ENCODE data around the gene CRIP2.

The CRIP2 gene

DNA sequence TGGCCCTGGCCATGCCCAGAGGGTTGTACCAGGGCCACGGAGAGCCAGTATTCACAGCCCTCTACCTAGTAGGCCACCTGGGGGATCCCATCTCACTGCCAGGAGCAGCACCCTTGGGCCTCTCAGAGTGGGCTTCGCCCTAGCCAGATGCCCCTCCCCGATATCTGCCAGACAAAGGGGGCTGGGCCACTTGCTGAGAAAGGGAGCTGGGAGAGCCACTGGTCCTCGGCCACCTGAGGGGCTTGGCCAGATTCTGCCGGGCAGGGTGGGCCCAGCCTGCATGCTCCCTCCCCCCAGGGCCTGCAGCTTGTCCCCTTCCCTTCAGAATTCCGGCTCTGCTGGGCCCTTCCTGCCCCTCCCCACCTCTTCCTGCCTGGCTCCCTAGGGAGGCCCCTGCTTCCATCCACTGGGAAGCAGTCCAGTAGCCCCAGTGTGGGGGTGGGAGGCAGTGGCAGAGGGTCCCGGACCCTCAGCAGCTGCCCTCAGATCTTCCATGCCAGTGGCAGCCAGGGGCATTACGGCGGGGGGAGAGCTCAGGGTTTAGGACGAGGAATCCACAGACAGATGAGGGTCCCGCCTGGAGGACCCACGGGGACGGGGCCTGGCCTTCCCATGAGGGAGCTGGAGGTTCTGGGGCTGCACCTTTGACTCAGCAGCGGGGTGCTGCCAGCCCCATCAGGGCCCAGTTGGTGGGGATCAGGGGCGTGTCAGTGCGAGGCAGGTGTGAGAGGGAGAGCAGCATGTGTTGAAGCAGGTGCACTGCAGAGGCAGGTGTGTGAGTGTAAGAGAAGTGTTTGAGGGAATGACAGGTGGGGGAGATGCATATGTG, 2.4 kb downstream of the CRIP2 start:
- DNase-seq (ENCODE audit: low read depth): no peak

DNA sequence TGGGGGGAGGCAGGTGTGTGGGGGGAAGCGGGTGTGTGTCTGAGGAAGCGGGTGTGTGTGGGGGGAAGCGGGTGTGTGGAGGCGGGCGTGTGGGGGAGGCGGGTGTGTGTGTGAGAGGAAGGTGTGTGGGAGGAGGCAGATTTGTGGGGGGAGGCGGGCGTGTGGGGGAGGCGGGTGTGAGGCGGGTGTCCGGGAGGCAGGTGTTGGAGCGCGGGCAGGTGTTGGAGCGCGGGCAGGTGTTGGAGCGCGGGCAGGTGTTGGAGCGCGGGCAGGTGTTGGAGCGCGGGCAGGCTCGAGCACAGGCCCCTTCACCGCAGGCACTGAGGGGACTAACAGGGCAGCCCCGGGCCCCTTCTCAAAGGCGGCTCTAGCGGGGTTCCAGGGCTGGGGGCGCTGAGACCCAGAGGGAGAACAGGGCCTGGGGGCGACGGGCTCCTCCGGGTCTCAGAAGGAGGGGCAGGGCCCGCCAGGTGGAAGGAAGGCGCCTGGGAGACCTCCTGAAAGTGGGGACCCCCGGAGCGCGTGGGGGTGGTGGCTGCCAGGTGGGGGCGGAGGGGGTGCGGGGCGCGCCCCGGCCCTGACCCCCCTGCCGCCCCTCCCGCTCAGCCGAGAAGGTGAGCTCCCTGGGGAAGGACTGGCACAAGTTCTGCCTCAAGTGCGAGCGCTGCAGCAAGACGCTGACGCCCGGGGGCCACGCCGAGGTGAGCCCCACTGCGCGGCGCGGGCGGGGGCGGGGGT, 3.2 kb downstream of the CRIP2 start:
- no peak for DNase-seq (ENCODE audit: low read depth)

DNA sequence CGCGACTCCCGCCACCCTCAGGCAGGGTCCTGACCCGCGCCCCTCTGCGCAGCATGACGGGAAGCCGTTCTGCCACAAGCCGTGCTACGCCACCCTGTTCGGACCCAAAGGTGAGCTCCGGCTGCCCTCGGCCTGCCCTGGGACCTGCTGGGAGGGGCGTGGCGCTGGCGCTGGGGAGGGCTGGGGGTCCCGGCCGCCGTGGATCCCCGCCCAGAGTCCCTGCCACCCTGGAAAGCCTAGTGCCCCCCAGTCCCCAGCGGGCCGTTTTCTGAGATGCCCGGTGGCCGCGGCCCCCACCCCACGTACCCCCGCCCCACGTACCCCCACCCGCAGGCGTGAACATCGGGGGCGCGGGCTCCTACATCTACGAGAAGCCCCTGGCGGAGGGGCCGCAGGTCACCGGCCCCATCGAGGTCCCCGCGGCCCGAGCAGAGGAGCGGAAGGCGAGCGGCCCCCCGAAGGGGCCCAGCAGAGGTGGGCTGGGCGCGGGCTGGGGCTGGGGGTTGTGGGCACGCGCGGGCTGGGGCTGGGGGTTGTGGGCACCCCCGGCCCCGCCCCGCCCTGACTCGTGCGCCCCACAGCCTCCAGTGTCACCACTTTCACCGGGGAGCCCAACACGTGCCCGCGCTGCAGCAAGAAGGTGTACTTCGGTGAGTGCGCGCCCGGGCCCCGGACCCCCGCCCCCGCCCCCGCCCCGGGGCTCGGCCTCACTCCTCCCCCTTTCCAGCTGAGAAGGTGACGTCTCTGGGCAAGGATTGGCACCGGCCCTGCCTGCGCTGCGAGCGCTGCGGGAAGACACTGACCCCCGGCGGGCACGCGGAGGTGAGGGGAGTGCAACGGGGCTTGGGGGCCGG, 4.0 kb downstream of the CRIP2 start:
- DNase-seq (ENCODE audit: low read depth): no peak

DNA sequence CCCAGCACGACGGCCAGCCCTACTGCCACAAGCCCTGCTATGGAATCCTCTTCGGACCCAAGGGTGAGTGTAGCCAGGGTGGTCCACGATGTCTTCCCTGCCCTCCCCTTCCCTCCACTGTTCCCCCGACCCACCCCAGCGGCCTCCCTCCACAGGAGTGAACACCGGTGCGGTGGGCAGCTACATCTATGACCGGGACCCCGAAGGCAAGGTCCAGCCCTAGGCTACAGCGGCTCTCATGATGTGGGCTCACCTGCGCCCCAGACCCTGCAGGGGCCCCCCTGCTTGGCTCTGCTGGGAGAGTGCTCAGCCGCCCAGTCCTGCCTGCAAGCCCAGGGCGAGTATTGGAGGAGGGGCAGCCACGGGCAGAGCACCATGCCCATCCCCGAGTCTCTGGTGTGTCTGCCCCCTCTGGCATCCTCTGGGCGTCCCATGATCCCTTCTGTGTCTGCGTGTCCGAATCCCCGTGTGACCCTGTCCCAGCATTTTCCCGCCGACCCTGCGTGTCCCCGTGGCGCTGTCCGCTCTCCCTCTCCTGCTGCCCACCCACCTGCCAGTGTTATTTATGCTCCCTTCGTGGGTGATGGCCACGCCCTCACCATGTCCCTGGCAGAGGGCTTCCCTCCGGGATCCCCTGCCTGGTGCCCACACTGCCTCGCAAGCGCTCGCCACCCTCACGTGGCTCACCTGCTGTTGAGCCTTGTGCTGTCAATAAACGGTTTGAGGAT, 5.0 kb downstream of the CRIP2 start:
- no peak for DNase-seq (ENCODE audit: low read depth)

DNA sequence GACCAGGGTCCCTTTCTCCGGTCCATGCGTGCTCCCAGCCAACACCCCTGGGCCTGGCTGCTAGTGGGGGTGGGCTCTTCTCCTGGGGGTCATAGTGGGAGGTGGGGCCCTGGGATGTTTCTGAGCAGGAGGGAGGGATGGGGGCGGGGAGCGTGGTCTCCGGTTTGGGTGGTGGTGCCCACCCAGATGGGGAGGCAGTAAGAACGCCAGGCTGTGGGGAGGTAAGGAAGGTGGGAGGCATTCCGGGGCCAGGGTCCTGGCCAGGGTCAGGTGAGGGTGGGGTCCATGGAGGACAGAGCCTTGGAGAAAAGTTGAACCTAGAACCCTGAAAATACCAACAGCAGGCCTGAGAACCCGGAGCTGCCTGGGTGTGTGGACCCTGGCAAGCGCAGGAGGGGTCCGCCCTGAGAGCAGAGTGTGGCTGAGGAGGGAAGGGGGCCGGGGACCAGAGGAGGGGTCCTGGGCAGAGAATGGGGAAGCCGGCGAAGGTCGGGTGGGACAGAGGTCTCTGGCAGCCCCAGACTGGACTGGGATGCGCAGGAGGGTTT, 5.7 kb downstream of the CRIP2 start:
- no peak for DNase-seq (ENCODE audit: low read depth)

DNA sequence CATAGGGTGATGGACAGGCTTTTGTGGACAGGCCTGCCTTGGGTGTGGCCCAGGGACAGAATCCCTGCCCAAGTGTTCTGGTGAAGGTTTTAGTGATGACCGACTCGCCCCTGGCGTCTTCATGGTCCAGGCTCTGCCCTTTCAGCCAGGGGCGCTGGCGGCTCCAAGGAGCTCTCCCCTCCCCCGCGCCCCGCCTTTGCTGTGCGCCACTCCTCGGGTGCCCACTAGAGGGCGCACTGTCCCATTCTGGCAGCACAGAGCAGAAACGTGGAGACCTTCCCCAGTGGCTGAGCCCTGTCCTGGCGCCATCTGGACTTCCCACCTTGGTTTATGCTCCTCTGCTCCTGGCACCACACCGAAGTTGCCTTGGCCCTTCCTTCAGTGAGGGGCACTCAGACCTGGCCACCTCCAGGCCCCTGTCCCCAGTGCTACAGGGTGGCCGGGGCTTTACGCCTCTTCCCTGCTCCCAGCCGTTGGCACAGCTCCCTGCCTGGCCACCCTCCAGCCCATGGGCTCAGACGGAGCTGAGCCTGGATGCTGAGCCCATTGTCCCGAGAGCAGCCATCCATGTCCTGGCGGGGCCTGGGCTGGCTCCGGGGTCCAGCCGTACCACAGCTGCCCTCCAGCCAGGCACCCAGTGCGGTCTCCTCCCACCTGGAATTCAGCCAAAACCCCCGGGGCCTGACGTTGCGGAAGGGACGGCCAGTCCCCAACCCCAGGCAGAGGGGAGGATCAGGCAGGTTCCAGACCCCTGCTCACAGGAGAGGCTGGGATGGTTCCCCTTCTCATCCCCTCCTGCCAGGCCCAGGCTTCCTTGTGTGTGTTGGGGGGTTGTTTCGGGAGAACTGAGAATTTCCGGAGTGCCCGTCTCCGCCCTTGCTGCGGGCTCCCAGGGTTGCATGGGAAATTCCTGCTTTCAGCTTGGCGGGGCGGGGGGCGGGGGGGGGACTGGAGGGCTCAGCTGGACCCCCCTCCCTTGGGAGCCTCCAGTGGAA, 6.5 kb downstream of the CRIP2 start:
- DNase-seq (ENCODE audit: low read depth): peak; percentile 79

DNA sequence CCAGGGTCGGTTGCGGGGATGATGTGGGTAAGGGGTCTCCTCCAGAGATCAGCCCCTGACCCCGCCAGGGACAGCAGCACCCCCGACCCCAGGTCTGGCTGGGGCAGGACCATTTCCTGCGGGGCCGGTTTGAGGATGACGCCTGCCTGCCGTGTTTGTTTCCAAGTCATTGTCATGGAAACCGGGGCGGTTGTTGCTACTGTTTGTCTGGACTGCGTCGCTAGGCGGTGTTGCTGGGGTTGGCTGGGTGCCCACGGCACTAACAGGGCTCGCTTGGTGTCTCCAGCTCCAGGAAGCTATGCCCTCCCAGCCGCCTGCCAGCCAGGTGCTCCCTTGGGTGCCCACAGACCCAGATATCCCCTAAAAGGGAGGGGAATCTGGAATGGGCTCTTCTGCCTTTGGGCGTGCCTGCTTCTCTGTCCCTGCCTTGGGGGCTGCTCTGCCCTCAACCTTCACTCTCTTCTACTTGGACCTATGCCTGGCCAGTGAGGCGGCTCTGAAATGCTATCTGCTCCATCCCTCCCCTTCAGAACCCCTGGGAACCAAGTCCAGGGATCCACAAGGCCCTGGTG, 7.4 kb downstream of the CRIP2 start:
- peak; percentile 77 for DNase-seq (ENCODE audit: low read depth)

DNA sequence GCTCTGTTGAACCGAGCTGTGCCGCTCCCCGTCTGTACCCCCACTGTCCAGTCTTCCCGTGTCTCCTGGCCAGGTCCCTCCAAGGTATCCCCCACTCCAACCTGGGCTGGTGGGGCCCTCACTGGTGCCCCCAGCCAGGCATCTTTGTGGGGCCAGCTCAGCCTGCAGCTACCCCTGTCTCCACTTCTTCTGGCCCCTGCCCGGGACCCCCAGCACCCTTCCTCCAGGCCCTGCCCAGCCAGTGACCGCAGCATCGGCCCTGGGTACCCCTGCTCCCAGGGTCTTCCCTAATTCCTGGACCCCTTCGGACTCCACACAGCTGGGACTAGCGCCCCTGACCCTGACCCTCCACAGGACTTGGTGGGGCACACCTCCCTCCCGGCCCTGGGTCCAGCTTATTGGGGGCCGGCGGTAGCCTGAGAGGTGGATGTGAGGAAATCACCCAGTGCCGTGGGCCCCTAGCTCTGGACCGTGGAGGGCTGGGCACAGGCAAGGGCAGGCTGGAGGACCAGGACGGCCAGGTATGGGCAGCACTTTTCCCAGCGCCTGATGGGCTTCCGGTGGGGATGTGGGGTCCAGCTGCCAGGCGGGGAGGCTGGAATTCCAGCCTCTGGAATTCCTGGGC, 8.0 kb downstream of the CRIP2 start:
- DNase-seq (ENCODE audit: low read depth): no peak

DNA sequence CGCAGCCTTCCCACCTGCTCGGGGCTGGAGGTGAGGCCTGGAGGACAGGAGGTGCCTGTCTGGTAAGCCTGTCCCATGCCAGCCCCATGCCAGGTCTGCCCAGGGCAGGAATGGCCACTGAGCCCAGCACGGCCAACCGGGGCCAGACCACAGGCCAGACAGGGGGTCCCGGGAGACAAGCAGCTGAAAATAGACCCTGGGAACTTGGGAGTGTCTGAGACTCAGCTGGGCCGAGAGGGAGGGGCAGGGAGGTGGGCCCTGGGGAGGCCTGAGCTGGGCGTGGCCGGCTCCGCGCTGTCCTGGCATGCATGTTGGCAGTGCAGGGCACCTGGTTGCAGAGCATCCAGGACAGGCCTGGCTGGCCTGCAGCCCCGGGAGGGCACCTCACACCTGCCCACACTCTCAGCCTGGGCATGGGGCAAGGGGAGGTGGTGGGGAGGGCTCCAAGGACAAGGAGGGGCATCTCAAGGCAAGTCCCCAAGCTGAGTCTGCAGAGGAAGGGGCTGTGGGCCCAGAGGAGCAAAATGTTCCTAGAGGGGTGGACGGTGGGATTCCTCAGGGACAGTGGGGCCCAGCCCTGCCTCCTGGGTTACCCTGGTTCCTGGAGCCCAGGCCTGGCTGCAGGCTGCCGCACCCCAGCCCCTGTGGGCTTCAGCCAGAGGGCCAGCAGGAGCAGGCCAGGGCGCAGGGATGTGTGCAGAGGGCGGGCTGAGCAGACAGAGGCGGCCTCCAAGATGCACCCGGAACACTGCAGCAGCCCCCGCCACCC, 8.9 kb downstream of the CRIP2 start:
- no peak for DNase-seq (ENCODE audit: low read depth)

DNA sequence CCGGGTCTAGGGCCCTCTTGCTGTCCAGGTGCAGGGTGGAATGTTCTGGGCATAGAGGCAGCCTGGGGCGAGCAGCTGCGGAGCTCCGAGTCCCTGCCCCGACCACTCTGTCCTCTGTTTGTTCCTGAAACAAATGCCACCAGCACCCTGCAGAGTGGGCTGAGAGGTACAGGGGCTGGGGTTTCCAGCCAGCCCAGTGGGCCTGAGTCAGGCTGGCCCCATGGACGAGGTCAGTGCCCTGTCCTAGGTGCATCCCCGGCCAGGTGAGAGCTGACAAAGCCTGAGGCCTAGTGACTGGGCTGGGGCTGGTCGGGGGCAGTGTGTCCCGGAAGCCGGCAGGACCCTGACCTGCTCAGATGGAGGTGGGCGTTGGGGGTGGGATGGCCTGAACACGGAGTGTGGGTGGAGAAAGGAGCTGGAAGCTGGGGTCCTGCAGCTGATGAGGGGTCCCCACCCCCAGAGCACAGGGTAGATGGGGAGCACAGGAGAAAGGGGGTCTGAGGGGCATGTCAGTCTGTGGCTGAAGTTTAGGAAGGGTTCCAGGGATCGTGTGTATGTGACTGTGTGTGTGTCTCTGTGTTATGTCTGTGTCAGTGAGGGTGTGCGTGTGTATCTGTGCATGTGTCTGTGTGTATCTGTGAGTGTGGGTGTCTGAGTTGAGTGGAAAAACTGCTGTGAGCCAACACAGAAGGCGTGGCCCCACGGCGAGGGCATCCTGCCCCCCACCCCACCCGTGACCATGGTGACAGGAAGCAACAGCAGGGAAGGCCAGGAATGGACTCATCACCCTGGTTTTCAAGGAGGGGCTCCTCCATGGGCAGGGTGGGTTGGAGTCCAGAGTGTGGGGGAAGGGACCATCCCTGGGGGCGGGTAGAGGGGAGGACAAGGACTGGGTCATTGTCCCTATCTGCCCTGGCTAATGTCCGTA, 9.7 kb downstream of the CRIP2 start:
- DNase-seq (ENCODE audit: low read depth): no peak

DNA sequence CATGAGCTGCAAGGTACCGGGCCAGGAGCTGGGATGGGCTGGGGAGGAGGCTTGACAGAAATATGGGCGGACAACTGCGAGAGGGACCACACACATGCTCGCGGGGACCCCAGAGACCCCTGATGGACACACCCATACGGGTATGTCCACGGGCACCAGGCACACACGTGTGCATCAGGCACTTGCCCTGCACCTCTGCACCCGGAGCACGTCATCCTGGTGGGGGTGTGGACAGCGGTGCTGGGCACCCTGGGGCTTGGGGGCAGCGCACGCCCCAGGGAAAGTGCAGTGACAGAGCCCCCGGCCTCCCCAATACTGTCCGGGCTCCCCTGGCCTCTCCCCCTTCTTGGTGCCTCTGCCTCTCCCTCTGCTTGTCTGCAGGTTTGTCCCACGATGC, 10.4 kb downstream of the CRIP2 start:
- DNase-seq (ENCODE audit: low read depth): no peak

DNA sequence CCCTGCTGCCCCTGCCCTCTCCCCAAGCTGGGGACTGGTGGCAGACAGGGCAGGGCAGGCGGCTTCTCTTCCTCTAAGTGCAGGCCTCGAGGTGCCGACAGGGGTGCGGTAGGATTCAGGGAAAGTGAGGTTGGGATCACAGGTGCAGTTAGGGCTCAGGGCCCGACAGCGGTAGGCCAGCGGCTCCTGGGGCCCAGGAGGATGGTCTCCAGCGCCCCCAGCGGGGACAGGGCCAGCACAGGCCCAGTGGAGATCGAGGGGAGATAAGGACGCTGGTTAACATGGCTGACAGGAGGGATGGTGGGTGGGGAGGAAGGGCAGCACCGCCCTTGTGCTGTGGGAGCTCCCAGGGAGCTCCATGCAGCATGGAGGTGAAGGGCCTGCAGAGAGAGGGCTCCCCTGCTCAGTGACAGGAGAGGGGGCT, 11.1 kb downstream of the CRIP2 start:
- no peak for DNase-seq (ENCODE audit: low read depth)

DNA sequence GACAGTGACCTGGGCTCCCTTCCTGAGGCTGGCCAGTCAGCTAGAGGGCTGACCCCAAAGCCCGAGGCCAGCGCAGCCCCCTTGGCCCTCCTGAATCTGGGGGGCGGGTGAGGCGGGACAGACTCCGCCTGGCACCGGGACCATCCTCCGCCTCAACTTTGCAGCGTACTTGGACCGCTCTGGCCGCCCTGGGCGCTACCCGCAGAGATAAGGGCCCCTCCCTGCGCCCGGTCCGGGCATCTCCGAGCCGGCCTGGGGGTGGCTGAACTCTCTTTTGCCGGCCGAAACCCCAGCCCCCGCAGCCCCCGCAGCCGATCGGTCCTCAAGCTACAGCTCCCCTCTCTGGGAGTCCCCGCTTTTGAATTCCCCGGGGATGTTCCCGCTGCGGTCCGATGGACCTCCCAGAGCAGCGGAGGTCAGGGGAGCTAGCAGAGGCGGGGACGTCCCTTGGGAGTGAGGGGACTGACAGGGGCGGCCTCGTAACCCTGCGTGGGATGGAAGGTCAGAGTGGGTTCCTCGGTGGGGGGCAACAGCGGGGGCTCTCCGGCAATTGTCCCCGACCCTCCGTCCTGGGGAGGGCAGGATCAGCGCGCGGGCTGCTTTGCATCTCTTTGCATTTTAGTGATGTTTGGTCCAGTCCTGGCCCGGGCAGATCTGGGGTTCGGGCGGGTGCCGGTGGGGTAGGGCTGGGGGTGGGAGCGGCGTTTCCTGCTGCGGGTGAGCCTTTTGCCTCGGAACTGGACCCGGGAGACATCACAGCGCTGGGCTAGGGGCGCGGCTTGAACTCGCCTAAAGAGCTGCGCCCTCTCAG, 11.7 kb downstream of the CRIP2 start, which contains the start of gene CRIP1:
Gene CRIP1 (plus strand): TSS at position 724 of the 811 bp plus-strand sequence. CDS start 374 bp downstream, outside the sequence.
- no peak for DNase-seq (ENCODE audit: low read depth)

DNA sequence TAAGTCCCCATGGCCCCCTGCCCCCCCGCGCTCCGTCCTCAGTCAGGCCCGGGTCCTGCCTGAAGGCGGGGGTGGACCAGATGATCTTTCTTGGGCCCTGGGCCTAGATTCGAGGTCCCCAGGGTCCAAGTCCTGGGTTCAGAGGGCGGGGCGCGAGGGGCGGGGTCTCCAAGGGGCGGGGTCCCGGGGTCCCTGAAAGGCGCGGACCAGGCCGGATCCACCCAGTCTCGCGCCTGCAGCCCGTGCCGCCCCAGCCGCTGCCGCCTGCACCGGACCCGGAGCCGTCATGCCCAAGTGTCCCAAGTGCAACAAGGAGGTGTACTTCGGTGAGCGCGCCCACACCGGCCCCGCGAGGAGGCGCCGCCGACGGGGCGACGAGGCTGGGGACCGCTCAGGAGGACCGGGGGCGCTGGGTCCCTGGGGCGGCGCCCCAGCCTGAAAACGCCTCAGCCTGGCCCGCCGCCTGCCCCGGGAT, 12.4 kb downstream of the CRIP2 start:
- DNase-seq (ENCODE audit: low read depth): no peak

DNA sequence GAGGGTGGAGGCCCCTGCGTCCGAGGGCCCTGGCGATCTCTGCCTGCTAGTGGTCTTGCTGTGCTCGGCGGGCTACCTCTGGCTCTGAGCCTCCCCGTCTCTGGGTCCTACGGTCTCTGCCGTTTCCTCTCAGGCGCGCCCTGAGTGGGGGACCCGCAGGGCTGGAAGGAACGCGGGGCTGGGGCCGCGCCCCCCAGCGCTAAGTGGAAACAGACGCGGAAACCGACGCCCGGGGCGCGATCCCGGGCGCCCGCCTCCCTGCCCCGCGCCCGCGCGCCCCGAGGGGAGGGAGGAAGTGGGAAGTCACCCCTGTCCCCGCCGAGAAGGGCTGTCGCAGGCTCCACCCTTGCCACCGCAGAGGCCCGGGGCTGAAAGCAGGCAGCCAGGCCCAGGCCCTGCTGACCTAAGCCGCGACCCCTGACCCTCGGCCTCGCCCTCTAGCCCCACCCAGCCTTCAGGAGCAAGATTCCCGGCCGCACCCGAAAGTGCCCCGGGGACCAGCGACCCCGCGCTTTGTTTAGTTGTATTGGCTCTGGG, 12.9 kb downstream of the CRIP2 start:
- peak; percentile 58 for DNase-seq (ENCODE audit: low read depth)
